ENCODE data around the gene WDR11.

WDR11 gene

DNA sequence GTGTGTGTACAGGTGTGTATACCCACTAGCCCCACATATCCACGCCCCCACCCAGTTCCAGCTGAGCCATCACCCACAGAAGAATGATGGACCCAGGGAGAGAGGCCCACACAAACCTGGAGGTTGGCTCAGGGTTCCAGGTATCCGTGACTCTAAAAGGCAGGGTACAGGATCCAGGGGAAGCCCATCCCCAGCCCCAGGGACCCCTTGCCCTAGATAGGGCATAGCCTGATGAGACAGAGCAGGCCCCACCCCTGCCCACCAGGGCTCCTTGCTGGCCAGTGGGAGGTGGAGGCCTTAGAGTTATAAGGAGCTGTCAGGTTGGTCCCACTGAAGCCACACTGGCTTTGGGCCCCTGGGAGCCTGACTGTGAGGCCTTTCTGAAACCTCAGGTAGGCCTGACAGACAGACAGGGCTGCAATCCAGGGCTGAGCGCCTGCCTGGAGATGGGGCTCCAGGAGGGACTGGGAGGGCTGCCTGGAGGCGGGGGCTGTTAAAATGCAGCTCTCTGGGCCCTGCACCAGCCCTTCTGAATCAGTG is 93.5 kb downstream of the WDR11 start:
- no peak for DNase-seq (ENCODE audit: low read depth, low spot score)

DNA sequence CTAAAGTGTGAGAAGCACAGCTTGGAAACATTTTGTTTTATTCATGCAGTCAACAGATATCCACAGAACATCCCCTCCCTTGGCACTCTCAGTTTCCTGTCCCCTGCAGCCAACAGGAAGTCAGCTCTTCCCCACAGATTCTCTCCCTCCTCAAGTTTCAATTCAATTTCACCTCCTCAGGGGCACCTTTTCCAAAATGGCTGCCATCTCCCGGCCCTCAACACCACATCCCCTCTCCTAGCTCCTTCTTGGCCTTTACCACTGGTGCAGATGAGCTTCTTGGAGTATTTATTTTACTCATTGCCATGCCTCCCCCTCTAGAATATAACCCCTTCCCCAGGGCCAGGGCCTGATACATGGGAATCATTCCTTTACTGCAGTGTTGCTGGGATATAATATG is 94.0 kb downstream of the WDR11 start:
- no peak for DNase-seq (ENCODE audit: low read depth, low spot score)

DNA sequence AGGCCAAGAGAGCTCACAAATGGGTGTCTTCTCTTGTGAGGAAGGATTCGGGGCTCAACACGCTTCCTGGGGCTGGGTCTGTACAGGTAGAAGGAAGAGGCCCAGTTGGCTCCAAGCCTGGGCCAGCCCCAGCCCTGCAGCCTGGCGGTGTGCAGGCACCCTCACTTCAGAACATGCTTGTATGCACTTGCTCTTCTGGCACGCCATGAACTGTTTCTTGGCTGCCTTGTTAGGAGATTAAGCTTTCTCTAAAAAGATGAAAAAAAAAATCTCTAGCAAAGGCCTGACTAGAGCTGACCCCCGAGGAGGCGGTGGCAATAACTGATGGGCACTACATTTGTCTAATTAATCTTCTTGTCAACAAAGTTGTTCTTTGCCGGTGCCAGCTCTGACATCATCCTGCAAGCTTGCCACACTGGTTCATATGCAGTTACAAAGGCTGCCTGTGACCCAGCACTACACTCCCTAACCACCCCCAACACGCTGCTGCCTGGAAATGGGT is 94.7 kb downstream of the WDR11 start:
- no peak for DNase-seq (ENCODE audit: low read depth, low spot score)

DNA sequence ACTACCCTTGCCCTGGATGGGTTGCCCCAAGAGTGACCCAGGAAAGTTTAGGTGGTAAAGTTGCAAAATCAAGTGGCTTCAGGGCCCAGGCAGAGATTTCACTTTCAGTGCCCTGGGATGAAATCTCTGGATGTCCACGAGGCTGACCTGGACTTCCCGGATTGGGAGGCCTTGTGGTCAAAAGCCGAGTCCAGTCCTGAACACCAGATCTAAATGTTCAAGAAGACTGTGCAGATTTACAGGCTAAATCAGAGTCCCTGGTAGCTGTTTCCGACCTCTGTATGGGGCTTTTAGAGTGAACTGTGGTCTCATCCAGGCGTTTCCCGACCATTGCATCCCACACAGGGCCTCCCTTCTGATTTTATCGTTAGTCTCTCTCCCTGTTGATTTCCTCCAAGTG is 95.3 kb downstream of the WDR11 start:
- no peak for DNase-seq (ENCODE audit: low read depth, low spot score)

DNA sequence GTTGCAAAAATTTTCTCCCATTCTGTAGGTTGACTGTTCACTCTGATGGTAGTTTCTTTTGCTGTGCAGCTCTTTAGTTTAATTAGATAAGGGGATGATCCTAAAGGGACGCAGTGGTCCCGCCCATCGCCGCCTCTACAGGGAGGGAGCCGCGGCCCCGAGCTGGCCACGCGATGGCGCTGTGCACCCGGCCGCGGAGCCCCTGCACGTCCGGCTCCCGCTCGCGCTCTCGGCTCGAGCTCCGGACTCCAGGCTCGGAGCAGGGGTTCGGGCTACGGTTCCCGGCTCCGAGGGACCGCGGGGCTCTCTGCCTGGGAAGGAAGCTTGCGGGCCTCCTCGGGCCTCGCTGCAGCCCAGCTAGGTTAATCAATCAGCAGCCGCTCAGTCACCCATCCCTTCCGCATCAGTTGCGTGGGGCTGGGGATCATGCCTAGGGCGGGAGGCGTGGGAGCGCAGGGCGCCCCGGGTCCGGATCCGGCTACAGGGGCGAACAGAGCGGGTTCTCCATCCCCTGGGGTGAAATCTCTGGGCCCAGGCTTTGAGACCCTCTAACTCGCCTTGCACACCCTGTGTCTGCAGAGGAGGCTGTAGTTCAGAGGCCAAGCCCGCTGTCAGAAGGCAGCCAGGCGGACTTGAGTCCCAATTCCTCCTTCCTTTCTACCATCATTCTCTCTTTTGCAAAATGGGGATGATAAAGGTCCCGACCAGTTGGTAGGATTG is 97.9 kb downstream of the WDR11 start:
- peak; percentile 52 for DNase-seq (ENCODE audit: low read depth, low spot score)

DNA sequence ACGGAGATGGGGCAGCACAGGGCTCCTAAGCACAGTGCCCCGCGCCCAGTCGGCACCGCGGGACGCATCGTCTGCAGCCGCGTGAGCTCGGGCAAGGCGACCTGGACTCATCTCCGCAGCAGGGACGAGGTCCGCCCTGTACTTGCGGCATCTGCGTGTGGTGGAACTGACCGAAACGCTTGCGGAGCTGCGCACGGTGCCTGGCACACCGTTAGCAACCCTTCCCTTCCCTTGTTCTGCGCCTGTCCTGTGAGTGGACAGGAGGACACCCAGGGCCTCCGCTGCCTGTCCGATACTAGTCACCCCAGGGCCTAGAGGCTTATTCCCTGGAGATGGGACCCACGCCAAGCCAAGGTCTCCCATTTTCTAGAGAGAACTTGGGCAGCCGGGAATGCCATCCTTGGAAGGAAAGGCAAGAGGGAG is 98.5 kb downstream of the WDR11 start:
- no peak for DNase-seq (ENCODE audit: low read depth, low spot score)

DNA sequence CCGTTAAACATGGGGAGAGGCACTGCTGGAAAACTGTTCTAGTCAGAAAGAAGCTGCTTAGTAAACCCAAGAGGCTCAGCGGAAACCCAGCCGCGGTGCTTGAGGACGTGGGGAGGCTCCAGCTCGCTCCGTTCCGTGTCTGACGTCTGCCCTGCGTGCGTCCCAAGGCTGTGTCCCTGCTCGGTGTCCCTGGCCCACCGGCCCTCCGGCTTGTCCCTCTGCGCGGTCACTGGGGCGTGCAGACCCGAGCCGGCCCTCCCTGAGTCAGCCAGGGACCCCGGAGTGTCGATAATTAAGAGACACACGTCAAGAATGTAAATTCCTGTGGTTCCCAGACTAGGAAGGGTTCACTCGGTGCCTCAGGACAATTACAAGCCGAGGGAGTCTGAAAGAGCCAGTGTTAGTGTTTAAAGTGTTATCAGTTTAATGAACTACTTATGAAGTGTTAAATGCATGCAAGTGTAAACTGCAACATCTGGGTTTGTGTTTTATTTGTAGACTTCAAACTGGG is 98.9 kb downstream of the WDR11 start:
- no peak for DNase-seq (ENCODE audit: low read depth, low spot score)

DNA sequence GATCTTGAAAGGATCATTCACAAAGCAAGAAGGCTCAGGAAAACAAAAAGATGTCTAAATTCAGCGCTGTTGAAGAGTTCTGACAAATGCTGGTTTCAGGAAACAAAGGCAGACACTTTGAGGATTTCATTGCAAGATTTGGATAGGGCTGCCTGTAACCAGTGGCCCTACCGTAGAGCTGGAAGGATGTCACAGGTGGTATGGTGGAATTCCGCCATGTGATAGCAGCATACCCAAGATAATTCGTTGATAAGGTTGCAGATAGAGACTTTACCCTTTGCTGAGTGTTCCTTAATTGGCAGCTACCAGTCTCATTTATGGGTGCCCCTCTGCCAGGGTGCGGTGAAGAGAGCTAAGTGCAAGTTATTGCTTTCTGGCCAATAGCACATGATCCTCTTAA is 100.1 kb downstream of the WDR11 start:
- DNase-seq (ENCODE audit: low read depth, low spot score), result no peak

DNA sequence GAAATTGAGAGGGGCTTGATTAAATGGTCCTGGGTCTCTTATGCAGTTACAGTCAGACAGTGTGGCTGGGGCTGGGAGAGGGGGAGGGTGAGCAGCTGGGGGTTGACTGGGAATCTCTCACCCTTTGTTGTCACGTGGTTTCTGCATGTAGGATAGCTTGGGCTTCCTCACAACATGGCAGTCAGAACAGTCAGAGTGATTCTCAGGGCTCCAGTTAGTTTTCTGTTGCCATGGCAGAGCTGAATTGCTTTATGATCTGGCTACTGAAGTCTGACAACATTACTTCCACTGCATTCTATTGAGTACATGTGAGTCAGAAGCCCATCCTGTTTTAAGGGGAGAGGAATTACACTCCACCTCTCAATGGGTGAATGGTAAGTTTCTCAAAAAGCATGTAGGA is 102.7 kb downstream of the WDR11 start:
- DNase-seq (ENCODE audit: low read depth, low spot score), result no peak
